NCI-H748 (cell line): ENCODE data around the gene PDLIM1.

ENCODE experiments used
- DNase-seq: peaks from one replicate; lab custom pipeline; 2025; ENCODE audit not compliant: unreplicated experiment; lab: John Stamatoyannopoulos, UW

Gene PDLIM1, protein sequence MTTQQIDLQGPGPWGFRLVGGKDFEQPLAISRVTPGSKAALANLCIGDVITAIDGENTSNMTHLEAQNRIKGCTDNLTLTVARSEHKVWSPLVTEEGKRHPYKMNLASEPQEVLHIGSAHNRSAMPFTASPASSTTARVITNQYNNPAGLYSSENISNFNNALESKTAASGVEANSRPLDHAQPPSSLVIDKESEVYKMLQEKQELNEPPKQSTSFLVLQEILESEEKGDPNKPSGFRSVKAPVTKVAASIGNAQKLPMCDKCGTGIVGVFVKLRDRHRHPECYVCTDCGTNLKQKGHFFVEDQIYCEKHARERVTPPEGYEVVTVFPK

DNA sequence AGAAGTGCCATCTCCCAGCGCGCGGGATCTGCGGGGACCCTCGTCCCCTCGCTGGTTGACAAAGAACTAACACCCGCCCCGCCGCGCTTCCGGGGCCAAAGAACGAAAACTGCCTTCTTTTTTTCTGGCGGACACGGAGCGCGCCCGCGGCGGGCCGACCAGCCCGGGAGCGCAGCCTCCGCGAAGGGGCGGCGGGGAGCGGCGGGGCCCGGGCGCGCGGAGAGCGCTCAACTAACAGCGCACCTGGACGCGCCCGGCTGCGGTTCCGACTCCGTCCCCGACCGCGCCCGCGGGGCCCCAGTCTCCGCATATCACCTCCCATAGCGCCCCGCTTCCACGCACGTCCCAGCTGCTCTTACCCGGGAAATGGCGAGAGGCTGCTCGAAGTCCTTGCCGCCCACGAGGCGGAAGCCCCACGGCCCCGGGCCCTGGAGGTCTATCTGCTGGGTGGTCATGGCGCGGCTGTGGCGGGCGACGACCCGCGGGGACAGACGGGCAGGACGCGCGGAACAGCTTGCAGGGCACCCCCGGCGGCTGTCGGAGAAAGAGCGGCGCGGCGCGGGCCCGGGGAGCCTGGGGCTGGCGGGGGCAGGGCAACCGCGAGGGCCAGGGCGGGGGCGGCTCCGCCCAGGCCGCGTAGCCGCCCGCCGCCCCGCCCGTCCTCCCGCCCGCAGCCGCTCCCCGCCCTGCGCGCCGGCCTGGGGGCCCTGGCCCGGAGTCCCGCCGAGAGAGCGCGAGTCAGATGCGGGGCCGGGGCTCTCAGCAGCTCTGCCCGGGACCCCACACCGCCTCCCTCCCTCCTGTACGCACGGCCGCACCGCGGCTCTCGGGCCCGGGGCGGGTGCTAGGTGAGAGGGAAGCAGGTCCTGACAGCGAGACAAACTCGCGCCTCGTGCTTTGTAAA lies at the start of gene PDLIM1:
Gene PDLIM1 (minus strand): TSS at position 543 of the 904 bp plus-strand sequence. CDS start 88 bp downstream, at position 455.
- peak; percentile 66 for DNase-seq

GRCh38 chr10:95339863-95340262 lies 49.1 kb upstream of the PDLIM1 start:
- no peak for DNase-seq

DNA sequence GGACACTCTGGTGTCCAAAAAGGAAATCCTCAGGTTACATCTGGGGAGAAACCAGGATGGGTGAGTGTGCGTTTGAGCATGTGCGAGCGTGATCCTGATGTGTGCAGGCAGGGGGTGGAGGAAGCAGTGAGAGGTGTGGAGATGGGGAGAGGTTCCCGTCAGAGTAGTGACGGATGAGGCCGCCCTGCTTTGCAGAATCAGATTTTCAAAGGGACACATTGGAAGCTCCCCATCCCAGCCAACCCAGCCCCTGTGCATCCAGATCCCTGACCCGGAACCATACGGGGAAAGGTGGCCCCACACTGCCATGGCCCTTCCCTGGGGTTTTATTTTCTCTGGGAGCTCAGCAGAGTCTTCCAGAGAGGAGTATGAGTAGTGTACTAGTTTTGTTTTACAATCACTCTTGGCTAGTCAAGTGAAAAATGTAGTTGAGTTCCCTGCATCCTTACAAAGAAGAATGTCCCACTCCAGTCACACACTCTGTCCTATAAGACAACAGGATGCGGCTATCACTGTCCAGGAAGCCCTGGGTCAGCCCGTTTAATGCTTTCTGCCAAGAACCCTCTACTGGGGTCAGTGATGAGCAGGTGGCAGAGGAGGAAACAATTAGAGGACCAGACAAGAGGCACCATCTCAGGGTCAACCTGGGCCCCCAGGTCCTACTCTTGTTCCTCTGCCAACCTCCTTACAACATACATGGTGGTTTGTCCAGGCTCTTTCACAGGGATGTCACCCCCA lies 46.8 kb upstream of the PDLIM1 start:
- no peak for DNase-seq

- DNase-seq, result no peak
Observed at GRCh38 chr10:95336702-95337101, 45.9 kb upstream of the PDLIM1 start.

GRCh38 chr10:95335933-95336699 lies 45.3 kb upstream of the PDLIM1 start:
- DNase-seq, result no peak

GRCh38 chr10:95334805-95335144 lies 44.0 kb upstream of the PDLIM1 start:
- DNase-seq, result no peak

GRCh38 chr10:95333997-95334804 lies 43.4 kb upstream of the PDLIM1 start:
- DNase-seq, result no peak

DNA sequence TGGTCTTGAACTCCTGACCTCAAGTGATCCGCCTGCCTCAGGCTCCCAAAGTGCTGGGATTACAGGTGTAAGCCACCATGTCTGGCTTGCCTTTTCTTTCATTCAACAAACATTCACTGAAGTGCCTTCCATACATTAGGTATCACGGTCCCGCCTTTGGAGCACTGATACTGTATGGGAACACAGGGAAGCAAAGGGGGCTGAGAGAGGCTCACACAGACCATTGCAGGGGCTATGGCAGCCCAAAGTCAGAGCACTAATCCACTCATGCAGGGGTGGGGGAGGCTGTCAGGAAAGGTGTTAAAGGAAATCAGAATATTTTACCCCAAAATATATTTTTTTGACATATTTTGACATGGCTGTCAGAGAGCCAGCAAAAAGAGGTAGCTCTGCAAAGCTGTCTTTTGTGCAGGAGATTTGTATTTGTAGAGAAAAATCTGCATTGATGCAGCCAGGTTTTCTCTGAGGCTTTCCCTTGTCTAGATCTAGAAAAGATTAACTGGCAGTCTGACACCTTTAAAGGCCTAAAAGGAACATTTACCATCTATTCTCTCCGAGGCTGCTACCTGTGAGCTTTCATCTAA lies 42.0 kb upstream of the PDLIM1 start:
- no peak for DNase-seq

- no peak for DNase-seq
Observed at GRCh38 chr10:95331596-95332130, 40.9 kb upstream of the PDLIM1 start.

DNA sequence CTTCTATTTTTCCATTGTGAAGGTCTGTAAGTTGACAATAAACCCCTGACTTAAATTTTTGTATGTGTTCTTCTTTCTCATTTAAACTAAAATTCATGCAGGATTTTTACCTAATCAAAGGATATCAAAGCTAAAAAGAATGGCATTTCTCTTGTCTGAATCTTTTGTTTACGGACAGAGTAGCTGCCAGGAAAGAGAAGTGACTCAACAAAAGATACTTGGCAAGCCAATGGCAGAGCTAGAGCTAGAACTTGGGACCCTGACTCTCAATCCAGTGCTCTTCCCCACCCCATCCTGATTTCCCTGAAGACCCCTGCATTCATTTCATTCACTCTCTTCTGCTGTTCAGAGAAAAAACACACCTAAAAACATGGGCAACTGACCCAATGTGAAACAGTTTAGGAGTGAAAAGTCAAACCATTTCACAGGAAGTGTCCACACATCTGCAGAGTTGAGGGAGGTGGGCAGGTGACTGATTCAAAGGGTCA lies 40.2 kb upstream of the PDLIM1 start:
- DNase-seq, result no peak

GRCh38 chr10:95329296-95329695 lies 38.5 kb upstream of the PDLIM1 start:
- no peak for DNase-seq

- DNase-seq, result no peak
Observed at GRCh38 chr10:95328013-95328412, 37.2 kb upstream of the PDLIM1 start.

DNA sequence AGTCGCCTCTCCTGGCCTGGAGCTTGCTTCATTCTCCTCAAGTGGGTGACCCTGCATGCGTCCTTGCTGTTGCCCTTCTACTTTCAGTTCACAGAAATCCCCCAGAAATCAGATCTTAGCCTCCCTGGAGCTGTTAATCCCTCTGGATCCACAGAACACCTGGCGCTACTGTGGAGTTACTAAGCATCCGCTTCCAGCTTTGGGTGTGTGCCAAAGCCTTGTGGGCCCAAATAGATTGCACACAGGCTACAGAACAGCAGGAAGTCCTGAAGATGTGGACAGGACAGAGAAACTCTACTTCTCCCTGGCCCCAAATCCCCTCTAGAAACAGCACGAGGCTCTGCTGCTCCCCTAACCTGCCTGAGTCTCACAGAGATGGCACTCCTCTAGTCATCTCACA lies 36.6 kb upstream of the PDLIM1 start:
- peak; percentile 17 for DNase-seq

GRCh38 chr10:95326396-95326795 lies 35.6 kb upstream of the PDLIM1 start:
- no peak for DNase-seq

DNA sequence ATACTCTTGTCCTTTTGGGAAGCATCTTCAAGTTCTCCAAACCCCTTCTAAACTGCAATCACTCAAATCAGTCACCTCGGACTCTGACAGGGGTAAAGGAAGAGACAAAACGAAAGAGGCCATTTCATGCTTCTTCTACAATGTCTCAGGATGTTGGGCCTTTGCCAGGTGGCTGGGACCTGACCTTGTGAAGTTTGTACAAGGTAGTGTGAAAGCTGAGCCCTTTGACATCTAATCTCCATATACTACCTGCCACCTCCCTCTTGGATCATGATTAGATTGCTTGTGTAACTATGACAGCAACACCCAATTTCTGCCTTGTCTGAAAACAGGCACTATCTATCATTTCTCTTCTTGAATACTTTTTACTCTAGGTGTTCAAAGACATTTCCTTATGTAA lies 35.1 kb upstream of the PDLIM1 start:
- no peak for DNase-seq

- DNase-seq, result no peak
Observed at GRCh38 chr10:95324436-95325268, 33.8 kb upstream of the PDLIM1 start.

DNA sequence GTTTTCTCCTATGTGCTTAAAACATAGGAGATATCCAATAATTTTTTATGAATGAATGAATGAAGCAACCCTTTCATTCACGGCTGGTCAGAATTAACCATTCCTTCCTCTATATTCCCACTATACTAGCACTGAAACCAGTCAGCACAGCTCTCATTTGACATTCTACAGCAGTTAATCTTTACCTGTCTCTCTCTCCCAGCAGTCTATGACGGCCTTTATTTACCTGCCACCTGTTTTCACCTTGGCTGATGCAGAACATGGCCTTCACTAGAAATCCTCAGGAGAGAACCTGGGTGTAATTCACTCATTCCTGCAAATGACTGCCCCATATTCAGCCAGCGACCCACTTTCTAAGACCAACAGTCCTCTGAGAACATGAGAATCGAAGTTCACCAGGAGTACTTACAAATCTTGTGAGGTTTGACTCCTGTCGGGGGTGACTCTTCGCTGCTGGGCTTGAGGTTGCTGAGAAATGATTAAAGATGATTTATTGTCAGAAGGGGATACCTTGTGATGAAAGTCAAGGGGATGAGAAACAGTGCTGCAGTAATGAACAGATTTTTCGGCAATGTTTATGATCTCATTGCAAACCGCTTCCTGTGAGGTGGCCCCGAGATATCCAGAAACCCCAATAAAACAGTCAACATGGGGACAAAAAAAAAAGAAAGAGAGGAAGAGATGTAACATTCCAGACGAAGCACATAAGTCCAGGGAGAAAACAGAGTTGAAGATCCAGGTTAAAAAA lies 30.9 kb upstream of the PDLIM1 start:
- DNase-seq, result no peak

- DNase-seq, result no peak
Observed at GRCh38 chr10:95319239-95319638, 28.4 kb upstream of the PDLIM1 start.
